KOPT-K1 (cell line): ENCODE measurements around the gene CCDC197.

Experiments
- H3K27ac ChIP-seq: fragments of 200-600 bp; sonication (generic); 2 replicates; pipeline ENCODE4 v1.5.1; 2016; ENCODE audit warnings: antibody characterized with exemption, mild to moderate bottlenecking, low read depth, low read length; ENCODE audit not compliant: poor library complexity, severe bottlenecking
- H3K36me3 ChIP-seq: fragments of 200-600 bp; sonication (generic); 2 replicates; pipeline ENCODE4 v1.5.1; 2017; ENCODE audit warnings: antibody characterized with exemption, mild to moderate bottlenecking, low read length, moderate library complexity; ENCODE audit not compliant: insufficient read depth
- H3K9me3 ChIP-seq: fragments of 200-600 bp; sonication (generic); 2 replicates; pipeline ENCODE4 v1.5.1; 2017; ENCODE audit warnings: antibody characterized with exemption, low read length, mild to moderate bottlenecking; ENCODE audit not compliant: insufficient read depth, poor library complexity, severe bottlenecking

The CCDC197 gene

DNA sequence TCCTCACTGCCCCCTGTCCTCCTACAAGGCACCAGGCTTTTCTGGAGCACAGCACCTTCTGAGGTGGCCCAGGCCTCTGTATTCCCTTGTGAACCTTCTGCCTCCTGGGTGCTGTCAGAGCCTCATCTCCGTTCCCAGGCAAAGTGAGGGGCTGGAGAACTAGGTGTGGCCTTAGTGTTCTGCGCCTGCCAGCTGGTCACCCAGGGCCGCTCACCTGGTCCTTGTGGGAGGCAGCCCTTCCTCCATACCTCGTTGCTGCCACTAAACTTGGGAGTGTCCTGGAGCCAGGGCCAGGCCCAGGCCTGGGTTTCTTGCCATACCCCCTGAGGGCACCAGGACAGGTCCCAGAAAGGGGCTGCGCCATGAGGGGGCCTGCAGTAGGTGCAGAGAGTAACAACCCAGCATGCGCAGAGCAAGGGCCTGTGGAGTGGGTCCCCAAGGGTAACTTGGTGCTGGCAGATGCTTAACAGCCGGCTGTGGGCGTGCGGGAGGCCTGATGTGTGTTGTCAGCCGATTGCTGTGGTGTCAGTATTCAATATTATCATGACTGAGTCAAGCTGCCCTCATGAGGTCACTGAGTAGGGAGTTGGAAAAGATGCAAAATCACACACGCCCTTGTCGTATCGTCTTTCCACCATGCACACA lies 46.1 kb downstream of the CCDC197 start:
- Histone ChIP-seq H3K9me3 (no peaks in the 10 kb centered on the region), H3K36me3 (peaks cover 52% of the 10 kb centered on the region), H3K27ac (no peak overlapping the region)

DNA sequence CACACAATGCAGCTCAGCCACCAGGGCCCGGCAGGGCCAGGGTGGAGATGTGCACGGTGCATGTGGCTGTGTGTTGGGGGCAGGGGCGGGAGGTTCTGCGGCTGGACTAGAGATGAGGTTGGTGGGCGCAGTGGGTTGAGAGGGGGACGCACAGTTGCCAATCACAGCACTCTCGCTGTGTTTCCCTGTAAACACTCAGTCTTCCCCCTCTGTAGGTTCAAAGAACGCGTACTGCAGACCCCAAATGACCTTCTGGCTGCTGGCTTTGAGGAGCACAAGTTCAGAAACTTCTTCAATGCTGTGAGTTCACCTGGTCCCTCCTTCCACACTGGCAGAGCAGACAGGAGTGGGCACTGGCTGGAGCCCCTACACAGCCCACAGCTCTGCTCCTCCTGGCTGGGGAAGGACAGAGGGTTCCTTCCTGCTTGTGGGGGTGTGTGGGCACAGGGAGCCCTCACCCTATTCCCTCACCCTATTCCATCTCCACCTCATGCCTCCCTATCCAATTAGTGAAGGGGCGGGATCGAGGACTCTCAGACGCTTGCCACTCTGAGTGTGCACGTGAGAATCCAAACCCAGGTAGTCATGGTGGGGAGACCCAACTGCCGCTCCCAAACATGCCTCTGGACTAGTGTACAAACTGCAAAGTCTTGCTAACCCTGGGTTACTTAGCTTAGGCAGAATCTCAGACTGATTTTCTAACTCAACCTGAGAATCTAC lies 46.8 kb downstream of the CCDC197 start:
- H3K27ac ChIP-seq, result no peak overlapping the region
- H3K36me3 ChIP-seq, result peaks cover 59% of the 10 kb centered on the region

DNA sequence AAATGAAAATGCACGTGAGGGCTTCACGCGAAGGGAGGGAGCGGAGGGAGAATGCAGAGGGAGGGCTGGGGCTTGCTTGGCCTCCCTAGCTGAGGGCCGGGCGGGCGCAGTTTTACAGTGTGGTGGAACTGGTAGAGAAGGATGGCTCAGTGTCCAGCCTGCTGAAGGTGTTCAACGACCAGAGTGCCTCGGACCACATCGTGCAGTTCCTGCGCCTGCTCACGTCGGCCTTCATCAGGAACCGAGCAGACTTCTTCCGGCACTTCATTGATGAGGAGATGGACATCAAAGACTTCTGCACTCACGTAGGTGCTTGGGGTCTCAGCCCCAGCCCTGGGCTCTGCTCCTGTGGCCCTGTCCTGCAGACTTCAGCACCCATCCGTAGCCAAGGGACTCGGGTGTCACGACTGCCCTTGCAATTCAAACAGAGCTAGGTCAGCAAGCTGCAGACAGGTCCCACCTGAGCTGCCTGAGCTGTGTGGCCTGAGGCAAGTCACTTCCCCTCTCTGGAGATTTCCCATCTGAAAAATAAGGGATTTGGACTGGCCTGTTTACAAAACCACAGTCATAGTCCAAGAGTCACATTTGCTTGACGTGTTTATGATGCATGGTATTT lies 47.5 kb downstream of the CCDC197 start:
- Histone ChIP-seq H3K9me3 (no peaks in the 10 kb centered on the region), H3K36me3 (peaks cover 66% of the 10 kb centered on the region), H3K27ac (no peak overlapping the region)

More for the DNA sequence above, 46.8 kb downstream of the CCDC197 start:
- H3K9me3 ChIP-seq, result no peaks in the 10 kb centered on the region

- peaks cover 71% of the 10 kb centered on the region for H3K36me3 ChIP-seq
- no peaks in the 10 kb centered on the region for H3K9me3 ChIP-seq
- no peak overlapping the region for H3K27ac ChIP-seq
Measured at GRCh38 chr14:94045101-94045500, 48.0 kb downstream of the CCDC197 start.

- peaks cover 78% of the 10 kb centered on the region for H3K36me3 ChIP-seq
- H3K9me3 ChIP-seq, result no peaks in the 10 kb centered on the region
- H3K27ac ChIP-seq, result no peak overlapping the region
Measured at GRCh38 chr14:94045563-94046345, 48.7 kb downstream of the CCDC197 start.

DNA sequence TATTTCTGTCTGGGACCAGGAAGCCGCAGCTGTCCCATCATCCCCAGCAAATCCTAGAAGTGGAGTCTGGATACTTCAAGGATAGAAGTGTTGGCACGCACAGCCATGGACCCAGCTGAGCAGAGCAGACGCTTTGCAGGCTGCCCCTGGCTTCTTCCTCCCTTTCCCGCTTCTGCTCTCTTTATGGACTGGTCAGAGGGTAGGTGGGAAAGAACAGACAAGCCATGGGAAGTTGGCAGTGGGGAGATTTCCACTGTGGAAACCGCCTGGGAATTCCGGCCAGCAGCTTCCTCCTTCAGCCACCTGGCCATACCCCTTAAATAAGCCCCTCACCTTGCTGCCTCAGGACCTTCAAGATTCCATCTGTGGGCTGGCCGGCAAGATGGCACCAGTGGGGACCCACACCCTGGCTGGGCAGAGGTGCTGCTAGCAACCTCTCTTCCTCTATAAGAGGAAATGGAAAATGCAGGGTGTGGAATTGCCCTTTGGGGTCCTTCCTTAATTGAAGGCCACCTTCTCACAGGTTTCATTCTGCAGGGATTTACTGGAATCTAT lies 49.7 kb downstream of the CCDC197 start:
- Histone ChIP-seq H3K9me3 (no peaks in the 10 kb centered on the region), H3K36me3 (peaks cover 88% of the 10 kb centered on the region), H3K27ac (no peak overlapping the region)

DNA sequence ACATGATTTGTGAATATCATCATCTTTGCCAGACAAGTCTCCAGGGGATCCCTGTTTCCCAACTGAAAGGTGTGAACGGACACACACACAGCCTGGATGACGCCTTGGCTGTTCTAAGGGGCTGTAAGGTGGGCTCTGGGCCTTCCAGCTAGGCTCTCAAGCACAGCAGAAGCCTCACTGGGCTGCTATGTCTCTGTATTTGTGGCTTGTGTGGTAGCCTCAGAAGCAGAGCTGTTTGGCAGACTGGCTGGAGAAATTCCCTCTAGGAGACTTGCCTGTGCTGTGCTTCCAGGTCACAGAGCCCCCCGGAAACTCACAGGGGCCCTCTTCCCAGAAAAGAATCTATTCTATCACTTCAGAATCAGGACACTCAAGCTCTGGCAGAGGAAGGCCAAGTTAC lies 50.5 kb downstream of the CCDC197 start:
- H3K36me3 ChIP-seq, result peaks cover 96% of the 10 kb centered on the region
- no peak overlapping the region for H3K27ac ChIP-seq
- no peaks in the 10 kb centered on the region for H3K9me3 ChIP-seq

DNA sequence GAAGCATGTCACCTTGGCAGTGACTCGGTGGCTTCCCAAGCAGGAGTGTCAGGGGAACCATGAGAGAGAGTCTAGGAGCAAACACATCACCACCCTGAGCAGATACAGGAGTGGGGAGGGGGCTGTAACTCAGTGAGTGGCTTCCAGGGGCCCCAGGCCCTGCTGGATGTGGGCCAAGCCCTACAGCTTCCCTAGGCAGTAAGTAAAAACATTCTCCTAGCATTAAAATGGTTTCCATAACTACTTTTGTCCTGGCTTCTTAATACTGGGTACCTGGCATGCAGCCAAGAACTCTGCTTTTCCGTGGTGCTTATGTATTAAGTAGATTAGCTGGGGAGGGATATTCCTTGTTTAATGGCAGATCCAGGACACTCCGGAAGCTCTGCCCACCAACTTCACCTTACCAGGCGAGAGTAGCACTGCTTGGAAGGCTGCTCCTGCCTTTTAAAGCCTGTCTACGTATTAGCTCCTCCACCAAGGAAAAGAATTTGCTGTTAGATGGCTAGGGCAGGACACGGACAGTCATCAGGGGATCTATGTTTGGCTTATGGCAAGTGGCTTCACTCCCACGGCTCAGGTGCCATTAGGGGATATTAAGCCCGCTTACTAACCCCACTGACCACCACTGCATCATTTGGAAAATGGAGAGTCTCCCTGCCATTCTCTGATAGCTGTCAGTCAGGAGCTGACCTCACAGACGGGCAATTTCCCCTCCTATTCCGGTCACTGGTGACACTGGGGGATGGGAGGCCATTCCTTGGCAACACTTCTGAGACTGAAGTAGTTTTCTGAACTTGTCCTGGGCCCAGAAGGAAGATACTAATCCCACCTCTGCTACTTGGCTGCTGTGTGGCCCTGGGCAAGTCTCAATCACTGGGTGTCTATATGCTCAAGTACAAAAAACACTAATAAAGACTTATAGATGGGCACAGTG lies 51.9 kb downstream of the CCDC197 start:
- no peaks in the 10 kb centered on the region for H3K9me3 ChIP-seq
- no peak overlapping the region for H3K27ac ChIP-seq
- H3K36me3 ChIP-seq, result peaks cover 99% of the 10 kb centered on the region

GRCh38 chr14:94049625-94050023 lies 52.5 kb downstream of the CCDC197 start:
- peaks cover 99% of the 10 kb centered on the region for H3K36me3 ChIP-seq
- no peak overlapping the region for H3K27ac ChIP-seq
- no peaks in the 10 kb centered on the region for H3K9me3 ChIP-seq

- no peaks in the 10 kb centered on the region for H3K9me3 ChIP-seq
- H3K27ac ChIP-seq, result no peak overlapping the region
- H3K36me3 ChIP-seq, result peaks cover 99% of the 10 kb centered on the region
Measured at GRCh38 chr14:94050231-94050880, 53.3 kb downstream of the CCDC197 start.

GRCh38 chr14:94051115-94051514 lies 54.0 kb downstream of the CCDC197 start:
- H3K27ac ChIP-seq, result no peak overlapping the region
- H3K36me3 ChIP-seq, result peaks cover 99% of the 10 kb centered on the region
- no peaks in the 10 kb centered on the region for H3K9me3 ChIP-seq

DNA sequence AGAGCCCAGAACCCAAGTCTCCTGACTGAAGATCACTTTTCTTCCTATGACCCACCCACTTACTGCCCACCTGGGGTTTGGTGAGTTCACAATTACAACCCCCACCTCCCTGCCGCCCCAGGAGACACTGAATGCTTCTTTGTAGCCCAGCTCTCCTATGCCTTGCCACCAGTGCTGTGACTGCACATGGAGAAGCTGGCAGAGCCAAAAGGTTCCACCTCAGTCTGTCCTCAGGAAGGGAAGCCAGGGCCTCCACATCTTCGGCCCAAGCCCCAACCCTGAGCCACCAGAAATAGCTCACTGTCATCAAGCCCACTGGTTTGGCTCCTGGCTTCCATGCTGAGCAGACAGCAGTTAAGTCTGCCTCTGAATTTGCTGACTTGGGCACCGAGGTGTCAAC lies 54.7 kb downstream of the CCDC197 start:
- Histone ChIP-seq H3K9me3 (no peaks in the 10 kb centered on the region), H3K36me3 (peaks cover 99% of the 10 kb centered on the region), H3K27ac (no peak overlapping the region)

DNA sequence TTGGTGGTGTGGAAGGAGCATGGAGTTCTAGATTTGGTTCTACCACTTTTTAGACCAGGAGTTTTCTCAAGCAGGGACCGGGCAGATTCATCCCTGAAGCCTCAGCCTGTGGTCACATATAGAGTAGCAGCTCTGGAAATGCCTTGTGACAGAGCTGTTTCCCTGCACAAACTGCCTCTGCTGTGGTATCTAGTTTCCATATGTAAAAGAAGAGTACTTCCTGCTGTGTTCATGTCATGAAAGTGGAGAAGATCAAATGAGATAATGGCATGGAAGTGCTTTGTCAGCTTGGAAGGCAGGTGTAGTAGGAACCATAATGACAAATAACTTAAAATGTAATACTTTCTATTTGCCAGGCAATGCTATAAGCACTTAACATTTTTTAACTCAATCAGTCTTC lies 55.1 kb downstream of the CCDC197 start:
- no peak overlapping the region for H3K27ac ChIP-seq
- H3K36me3 ChIP-seq, result peaks cover 99% of the 10 kb centered on the region
- no peaks in the 10 kb centered on the region for H3K9me3 ChIP-seq

GRCh38 chr14:94052662-94053061 lies 55.6 kb downstream of the CCDC197 start:
- Histone ChIP-seq H3K27ac (no peak overlapping the region), H3K36me3 (peaks cover 99% of the 10 kb centered on the region)

More at GRCh38 chr14:94052662-94053061, 55.6 kb downstream of the CCDC197 start:
- H3K9me3 ChIP-seq, result no peaks in the 10 kb centered on the region
